GM18517 (cell line): Measurements from ENCODE around the gene ZNF407.

Experiments used
- ATAC-seq: cut with Tn5 transposase; IDR thresholded peaks from one replicate; pipeline ENCODE4 v1.9.1; 2021; ENCODE audit warnings: mild to moderate bottlenecking, moderate library complexity; ENCODE audit not compliant: unreplicated experiment

The ZNF407 gene

DNA sequence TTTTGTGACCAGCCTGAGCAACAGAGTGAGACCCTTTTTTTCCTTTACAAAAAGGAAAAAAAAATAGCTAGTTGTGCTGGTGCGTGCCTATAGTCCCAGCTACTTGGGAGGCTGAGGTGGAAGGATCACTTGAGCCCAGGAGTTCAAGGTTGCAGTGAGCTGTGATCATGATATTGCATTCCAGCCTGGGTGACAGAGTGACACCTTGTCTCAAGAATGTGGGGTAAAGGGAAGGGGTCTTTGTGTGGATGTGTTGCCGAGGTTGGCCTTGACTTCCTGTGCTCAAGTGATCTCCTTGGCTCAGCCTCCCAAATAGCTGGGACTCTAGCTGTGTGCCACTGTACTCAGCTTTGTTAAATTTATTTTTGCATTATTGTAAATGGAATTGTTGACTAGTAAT lies 120.6 kb downstream of the ZNF407 start:
- ATAC-seq = no peak

DNA sequence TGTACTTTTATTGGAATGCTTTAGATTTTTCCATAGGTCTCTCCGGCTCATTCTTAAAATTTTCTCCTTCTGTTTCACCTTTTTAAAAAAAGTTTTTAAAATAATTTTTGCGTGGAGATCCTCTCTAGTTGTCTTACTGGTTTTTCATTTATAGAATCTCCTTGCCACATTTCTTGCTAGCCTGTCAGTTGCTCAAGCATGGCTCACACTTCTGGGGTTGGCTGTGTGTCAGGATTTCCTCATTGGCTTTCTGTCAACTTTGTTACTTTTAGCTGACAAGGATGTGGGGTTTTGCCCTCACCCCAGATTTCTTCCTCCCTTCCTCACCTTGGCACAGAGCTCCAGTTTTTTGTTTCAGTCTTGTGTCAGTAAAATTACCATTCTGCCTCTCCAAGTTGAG lies 124.6 kb downstream of the ZNF407 start:
- no peak for ATAC-seq

DNA sequence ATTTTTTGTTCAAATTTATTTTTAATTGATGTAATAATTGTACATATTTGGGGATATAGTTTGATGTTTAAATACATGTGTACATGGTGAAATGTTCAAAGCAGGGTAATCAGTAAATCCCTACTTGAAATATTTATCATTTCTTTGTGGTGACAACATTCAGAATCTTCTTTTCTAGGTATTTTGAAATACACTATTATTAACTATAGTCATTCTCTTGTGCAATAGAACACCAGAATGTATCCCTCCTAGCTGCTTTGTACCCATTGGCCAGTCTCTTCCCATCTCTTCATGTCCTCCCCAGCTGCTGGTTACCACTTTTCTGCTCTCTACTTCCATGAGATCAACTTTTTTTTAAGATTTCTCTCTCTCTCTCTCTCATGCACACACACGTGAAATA lies 126.5 kb downstream of the ZNF407 start:
- ATAC-seq = no peak

DNA sequence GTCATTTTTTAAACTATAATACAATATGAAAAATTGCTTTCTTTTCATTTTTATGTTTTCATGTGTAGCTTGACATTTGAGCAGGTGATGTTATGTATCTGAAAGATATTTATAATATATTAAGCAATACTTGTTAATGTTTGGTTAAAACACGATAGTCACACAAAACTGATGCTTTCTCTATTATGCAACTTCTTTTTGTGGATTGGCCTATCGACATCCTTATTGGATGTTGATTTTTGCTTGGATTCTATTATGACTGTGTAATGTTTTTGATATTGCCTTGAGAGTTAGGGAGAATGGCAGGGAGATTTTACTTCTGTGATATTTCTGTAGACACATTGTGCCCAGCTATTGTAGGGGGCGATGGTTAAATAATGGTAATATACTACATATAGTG lies 128.0 kb downstream of the ZNF407 start:
- no peak for ATAC-seq

DNA sequence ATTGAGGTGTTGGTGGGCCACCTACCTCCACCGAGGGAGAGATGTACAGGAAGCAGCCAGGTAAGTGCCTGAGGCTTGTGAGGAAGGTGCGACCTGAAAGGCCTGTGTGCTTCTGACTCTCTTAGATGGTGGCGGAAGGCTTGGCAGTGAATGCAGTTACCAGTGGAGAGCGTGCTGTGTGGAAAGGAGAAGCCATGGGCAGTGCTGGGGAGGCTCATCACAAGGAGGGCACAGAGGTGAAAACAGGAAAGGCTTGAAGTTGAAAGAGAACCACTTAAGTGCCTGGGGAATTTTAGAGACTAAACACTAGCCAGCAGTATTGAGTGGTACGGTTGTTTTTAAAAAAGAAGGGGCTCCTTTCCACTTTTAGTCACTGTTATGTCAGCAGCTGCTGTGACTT lies 130.9 kb downstream of the ZNF407 start:
- ATAC-seq = no peak

DNA sequence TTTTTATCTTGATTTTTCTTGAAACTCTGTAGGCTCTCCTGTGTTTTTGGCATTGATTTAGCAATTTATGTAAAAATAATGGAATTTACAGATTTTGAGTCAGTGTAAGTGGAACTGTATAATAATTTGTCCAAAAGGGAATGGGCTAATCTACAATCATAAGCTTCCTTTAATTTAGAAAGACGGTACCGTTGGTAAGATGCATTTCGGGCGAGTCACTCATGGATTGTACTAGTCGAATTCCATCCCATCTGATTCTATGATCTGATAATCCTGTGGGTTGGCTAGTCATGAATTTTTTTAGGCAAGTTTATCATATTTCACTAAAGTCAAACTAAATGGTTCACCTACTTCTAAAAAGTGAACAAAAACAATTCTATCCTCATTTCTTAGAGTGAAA lies 133.4 kb downstream of the ZNF407 start:
- ATAC-seq = no peak

DNA sequence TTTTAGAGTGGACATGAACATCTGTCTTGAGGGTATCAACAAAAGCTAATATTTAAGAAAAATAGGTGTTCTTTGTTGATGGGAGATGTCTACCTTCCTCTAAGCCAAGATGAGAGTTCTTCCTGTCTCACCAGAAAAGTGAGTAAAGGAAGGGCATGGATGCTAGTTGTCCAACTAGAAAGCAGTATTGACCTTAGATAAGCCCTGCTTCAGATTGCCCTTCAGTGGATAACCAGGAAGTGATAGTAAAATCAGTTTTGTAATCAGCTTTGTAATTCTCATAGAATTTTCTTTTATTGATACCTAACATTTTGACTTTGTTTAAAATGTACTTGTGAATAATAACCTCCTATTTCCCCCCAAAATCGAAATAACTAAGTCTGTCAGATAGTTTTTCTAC lies 134.7 kb downstream of the ZNF407 start:
- ATAC-seq = no peak

DNA sequence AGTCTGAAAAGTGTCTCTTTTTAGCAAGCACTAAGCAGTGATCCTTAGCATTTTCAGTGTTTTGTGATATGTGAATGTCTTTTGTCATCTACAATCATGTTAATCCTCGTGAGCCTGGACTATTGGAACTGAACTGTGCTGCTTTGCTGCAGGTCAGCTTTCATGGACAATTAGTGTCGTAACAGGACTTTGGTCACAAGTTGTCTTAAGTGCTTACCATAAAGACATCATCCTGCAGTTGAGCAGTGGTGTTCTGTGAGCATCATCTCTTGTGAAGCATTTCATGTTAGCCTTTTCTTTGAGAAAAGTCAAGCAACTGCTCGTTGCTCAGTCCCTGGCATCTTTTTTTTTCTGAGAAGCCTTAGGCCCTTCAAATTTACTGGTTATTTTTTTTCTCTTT lies 135.9 kb downstream of the ZNF407 start:
- ATAC-seq = no peak

DNA sequence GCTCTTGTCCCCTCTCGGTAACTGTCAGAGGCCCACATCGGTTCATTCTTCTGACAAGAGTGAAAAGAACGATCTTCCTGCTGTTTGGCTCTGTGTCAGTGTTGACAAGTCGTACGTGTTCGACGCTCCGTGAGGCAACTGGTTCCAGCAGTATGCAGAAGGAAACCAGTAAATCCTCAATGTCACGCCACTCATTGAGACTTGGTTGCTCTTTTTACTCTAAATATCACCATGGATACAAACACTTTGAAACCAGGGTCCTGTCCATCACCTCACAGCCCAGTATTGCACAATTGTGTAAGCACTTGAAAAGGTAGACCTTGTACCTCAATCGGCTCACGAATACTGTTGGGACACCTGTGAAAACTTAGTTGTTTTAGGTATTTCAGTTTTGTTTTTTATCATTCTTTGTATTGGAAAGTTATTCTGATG lies 136.4 kb downstream of the ZNF407 start:
- ATAC-seq = no peak

DNA sequence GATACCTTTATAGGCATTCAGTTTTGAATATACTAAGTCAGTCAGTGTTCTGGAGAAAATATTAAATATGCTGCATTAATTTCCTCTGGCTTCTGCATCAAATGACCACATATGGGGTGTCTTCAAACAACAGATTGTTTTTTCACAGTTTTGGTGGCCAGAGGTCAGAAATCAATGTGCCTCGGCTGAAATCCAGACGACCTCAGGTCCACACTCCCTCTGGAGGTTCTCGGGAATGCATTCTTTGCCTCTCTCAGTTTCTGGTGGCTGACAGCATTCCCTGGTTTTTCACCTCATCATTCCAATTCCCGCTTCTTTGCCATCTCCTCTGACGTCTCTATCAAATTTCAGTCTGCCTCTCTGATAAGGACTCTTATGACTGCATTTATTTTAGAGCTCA lies 142.3 kb downstream of the ZNF407 start:
- no peak for ATAC-seq

DNA sequence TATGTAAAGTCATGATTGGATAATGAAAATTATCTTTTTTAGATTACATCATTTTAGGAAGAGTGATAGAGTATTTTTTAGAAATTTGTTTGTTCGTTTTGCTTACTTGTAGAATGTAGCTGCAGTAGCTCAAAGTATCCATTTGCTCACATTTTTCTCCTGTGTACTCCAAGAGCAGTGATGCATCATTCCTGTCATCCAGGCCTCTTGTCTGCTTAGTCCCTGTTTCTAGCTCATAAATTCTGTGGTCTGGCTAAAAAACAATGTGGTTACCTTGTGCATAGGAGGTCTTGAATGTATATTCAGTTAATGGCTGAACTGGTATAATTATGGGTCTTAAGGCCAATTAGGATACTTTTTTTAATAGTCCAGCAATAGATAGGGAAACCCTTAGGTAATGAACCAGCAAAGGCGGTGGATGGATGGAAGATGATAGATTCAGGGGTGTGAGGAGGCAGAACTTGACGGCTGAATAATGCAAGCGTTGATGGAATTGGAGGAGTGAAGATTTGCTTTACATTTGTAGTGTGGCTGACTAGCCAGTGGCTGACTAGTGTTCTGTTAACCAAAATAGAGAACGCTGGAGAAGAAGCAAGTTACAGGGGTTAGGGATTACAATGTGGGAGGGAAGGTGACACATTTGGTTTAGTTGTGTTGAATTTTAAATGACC lies 145.0 kb downstream of the ZNF407 start:
- no peak for ATAC-seq

DNA sequence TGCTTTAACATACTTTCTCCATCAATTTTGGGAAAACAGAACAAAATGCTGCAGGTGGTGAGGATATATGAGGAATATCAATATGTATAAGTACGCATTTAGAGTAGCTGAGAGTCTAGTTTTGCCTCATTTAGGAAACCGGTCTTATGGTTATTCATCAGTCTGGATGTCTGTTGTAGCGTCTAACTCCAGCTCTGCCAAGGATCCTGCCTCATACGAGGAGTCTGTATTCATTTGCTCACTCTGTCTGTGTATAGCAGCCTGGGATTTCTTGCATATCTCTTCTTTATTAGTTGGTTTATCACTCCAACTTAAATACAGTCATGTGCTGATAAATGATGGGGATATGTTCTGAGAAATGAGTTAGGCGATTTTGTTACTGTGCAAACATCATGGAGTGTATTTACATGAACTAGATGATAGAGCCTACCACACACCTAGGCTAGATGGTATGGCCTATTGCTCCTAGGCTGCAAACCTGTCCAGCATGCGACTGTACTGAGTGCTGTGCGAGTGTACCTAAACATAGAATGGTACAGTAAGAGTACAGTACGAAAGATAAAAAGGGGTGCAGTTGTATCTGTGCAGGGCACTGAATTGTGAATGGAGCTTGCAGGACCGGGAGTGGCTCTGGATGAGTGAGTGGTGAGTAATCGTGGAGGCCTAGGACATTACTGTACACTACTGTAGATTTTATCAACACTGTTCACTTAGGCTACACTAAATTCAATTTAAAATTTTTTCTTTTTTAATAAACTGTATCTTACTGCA lies 148.1 kb downstream of the ZNF407 start:
- no peak for ATAC-seq

DNA sequence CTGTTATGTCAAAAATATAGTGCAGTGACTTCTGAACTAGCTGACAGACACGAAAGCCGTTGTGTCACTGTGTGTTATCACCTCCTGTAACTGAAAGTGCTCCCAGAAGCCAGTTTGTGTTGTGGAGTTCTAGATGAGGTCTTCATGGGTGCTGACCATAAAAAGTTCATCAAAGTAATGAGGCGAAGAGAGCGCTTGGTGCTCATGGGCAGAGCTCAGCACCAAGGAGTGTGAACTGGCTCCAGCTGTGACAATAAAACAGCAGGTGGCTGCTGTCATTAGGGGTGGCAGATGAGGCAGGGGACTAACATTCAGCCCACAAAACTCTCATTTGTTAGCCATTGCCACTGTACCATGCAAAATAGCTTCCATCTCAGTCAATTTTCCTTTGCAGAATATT lies 151.1 kb downstream of the ZNF407 start:
- no peak for ATAC-seq

DNA sequence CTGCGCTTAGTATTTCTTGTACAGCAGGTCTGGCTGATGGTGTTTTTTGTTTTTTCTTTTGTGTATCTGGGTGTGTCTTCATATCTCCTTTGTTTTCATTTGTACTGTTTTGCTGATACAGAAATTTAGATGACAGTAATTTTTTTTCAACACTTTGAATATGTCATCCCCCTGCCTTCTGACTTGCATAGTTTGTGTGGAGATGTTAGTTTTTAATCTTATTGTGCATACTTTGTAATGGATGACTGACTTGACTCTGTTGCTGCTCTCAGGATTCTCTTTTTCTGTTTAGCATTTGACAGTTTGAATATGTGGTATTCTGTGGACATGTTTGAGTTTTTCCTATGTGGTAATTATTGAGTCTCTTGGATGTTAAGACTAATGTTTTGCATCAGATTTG lies 161.3 kb downstream of the ZNF407 start:
- ATAC-seq = no peak

DNA sequence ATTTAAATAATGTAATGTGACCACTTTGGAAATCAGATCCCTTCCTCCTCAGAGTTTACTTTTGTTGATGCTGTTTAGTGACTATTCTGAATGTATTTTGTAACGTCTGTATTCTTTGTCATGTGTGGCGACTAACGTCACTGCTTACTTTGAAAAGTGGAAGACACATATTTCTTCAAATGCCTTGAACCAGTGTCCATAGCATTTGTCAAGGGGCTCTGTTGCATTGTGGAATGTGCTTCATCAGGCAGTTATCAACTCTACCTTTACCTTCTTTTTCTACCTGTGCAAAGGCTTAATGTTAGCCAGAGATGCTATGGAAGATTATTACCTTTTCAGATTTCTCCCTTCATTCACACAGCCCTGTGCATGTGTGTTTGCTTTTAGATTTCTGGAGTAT lies 162.4 kb downstream of the ZNF407 start:
- no peak for ATAC-seq

DNA sequence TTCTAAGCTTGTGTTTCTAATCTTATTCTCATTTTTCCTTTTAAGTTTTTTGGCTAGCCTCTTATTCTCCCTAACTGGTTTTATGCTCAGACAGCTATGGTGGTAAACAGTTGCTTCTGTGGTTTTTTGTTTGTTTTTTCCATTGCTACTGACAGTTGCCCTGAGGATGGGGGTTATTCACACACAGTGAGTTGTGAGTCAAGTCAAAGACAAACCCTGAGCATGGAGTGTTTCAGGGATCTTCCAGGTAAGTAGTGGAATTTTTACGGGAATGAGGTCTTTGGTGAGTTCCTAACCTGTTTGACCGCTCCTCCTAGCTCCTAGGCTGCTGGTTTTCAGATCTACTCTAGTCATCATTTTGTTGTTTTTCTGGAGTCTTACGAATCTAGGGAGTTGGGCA lies 162.8 kb downstream of the ZNF407 start:
- no peak for ATAC-seq

DNA sequence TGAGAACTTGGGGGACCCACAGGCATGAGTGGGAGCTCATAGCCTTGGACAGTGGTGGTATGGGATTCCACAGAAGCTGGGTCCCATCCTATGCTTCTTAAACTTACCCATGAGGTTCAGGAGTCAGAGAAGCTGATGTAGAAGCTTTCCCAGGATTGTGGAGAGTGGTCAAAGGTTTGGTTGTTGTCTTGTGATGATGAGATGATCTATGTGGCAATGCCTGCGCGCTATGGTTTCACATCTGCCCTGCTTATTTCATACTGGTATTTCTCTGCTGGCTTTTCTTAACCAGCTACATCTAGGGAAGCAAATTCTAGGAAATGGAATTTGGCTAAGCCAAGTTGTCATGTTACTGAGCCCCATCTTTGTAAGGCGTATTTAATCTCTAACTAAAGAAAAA lies 168.6 kb downstream of the ZNF407 start:
- no peak for ATAC-seq

DNA sequence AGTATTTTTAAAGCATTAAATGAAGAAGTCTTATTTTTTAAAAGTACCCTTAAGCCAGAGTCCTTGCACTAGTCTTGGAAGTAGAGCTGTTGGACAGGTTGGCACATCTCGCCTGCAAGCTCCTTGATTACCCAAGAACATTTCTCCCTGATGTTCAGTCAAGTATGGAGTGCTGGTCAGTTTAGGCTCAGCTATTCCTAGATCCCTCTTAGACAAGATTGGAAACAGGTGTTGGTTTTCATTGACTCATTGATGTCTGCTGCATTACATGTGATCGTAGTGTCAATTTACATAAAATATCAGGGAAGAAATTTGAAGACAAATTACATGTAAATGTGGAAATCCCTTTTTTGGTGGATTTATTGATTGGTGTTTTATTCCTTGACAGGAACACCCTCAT lies 170.4 kb downstream of the ZNF407 start:
- ATAC-seq = no peak

DNA sequence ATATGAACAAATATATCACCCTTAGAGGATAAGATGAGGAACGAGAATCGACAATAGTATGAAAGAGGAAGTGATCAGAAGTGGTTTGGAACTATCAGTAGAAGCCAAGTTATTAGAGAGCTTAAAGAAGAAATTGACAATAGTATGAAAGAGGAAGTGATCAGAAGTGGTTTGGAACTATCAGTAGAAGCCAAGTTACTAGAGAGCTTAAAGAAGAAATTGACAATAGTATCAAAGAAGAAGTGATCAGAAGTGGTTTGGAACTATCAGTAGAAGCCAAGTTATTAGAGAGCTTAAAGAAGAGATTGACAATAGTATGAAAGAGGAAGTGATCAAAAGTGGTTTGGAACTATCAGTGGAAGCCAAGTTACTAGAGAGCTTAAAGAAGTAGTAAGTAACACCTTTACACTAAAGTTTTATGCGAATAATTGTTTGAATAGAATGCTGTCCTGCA lies 175.5 kb downstream of the ZNF407 start:
- peak; percentile 91 for ATAC-seq

DNA sequence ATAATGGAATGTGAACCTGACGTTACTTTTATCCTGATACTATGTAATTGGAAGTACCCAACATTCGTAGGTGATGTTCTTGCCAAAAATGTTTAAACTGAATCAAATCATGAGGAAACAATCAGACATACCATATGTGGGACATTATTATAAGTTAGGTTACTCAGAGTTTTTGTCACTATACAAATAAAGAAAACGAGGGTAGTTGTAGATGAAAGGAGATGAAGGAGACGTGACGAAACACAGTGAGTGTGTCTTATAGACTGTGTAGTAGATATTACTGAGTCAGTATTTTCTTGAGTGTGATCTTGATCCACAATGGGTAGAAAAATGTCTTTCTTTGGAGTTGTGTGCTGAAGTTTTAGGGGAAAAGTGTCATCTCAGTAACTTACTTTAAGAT lies 176.8 kb downstream of the ZNF407 start:
- no peak for ATAC-seq

DNA sequence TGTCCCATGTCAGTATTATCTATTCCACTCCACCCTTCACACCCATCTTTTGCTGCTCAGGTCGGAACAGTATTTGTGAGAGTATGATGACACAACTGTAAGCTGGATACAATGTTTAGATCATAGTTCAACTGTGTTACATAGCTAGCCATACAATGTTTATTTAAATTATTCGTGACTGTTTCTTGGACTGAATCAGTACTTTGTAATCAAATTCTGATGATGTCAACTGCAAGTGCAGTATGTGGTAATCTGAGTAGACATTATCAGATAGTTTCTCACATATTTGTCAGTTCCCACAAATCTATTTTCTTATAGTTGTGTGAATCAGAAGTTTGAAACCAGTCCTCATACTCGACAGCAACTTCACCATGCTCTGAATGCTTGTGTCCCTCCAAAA lies 177.6 kb downstream of the ZNF407 start:
- ATAC-seq = no peak

DNA sequence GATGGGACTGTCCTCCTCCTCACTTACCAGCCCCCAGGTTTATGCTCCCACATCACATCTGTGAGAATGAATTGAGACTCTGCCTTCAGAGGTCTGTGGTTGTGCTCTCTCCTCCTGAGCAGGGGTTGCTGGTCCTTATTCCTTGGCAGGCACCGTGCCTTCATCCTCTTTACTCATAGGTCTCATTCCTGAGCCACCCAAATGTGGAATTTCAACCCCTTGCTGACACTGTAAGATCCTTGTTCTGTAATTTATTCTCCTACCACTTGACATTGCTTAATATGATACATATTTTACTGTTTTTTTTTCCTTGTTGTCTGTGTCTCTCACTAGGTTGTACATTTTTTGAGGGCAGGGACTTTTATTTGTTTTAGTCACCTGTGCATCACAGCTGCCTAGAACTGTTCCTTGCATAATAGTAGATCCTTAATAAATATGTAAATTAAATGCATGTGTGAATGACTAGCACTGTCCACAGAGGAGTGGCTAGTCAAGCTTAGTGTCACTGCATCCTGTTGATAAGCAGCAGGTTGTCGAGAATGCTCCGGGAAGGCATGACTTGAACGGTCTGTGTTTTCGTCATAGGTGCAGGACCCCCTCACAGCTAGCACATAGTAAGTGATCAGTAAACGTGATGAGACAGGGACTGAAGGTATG lies 180.6 kb downstream of the ZNF407 start:
- ATAC-seq = no peak
